Neural cell (in vitro differentiated cells): ENCODE measurements around the gene SHISA9. TPM values are rescaled to one million over a fixed set of nuclear protein-coding genes. Genes with fewer than 3 reads are reported as not detected.

Experiments
- H2AFZ ChIP-seq: fragments of 200-600, 300-800 bp; sonication (generic), shearing (Covaris generic); 2 replicates; pipeline ENCODE4 v1.6.0; 2014; ENCODE audit warnings: low read depth, mild to moderate bottlenecking, antibody characterized with exemption, low read length, moderate library complexity
- H3F3A ChIP-seq: fragments of 200-600 bp; shearing (Covaris generic); 2 replicates; pipeline ENCODE4 v1.6.1; 2016; ENCODE audit warnings: mild to moderate bottlenecking, moderate library complexity, mixed read lengths, antibody characterized with exemption, low read length; ENCODE audit not compliant: insufficient read depth, poor library complexity, severe bottlenecking
- H3K27ac ChIP-seq: fragments of 200-600, 300-800 bp; sonication (generic), shearing (Covaris generic); 2 replicates; pipeline ENCODE4 v1.5.1; 2014; ENCODE audit warnings: mild to moderate bottlenecking, low read length, moderate library complexity
- H3K27me3 ChIP-seq: fragments of 300-800, 200-600 bp; sonication (generic), shearing (Covaris generic); 2 replicates; pipeline ENCODE4 v1.6.0; 2014; ENCODE audit warnings: mild to moderate bottlenecking, low read depth, low read length, moderate library complexity; ENCODE audit not compliant: insufficient read depth
- H3K36me3 ChIP-seq: fragments of 300-800, 200-600 bp; sonication (generic), shearing (Covaris generic); 2 replicates; pipeline ENCODE4 v1.5.1; 2014; ENCODE audit warnings: mild to moderate bottlenecking, antibody characterized with exemption, low read length, moderate library complexity; ENCODE audit not compliant: insufficient read depth
- H3K4me2 ChIP-seq: fragments of 300-800, 200-600 bp; sonication (generic), shearing (Covaris generic); 2 replicates; pipeline ENCODE4 v1.6.0; 2014; ENCODE audit warnings: mild to moderate bottlenecking, low read length
- H3K4me3 ChIP-seq: fragments of 300-800, 200-600 bp; sonication (generic), shearing (Covaris generic); 2 replicates; pipeline ENCODE4 v1.5.1; 2014; ENCODE audit warnings: mild to moderate bottlenecking, low read length, moderate library complexity
- H3K79me2 ChIP-seq: fragments of 200-600 bp; shearing (Covaris generic); replicated peaks from 2 replicates; pipeline ENCODE4 v1.6.0; 2014; ENCODE audit warnings: mild to moderate bottlenecking, low read length, moderate library complexity; ENCODE audit not compliant: insufficient read depth
- H3K9ac ChIP-seq: fragments of 300-800, 200-600 bp; sonication (generic), shearing (Covaris generic); 2 replicates; pipeline ENCODE4 v1.6.1; 2016; ENCODE audit warnings: mild to moderate bottlenecking, low read length, mixed read lengths
- H3K9me2 ChIP-seq: fragments of 200-600 bp; shearing (Covaris generic); 2 replicates; pipeline ENCODE4 v1.6.1; 2016; ENCODE audit warnings: mild to moderate bottlenecking, low read length, mixed read lengths; ENCODE audit not compliant: insufficient read depth
- H3K9me3 ChIP-seq: fragments of 200-600, 300-800 bp; sonication (generic), shearing (Covaris generic); 2 replicates; pipeline ENCODE4 v1.6.1; 2016; ENCODE audit warnings: mild to moderate bottlenecking, mixed run types, low read length, moderate library complexity, mixed read lengths
- H4K20me1 ChIP-seq: fragments of 200-600 bp; shearing (Covaris generic); 2 replicates; pipeline ENCODE4 v1.6.1; 2016; ENCODE audit warnings: mild to moderate bottlenecking, mixed run types; ENCODE audit not compliant: insufficient read depth
- CTCF ChIP-seq: fragments of 450-650 bp; IDR thresholded peaks from 2 replicates; pipeline ENCODE4 v1.5.1; 2014; ENCODE audit warnings: antibody characterized with exemption, mild to moderate bottlenecking, moderate library complexity; ENCODE audit not compliant: poor library complexity, severe bottlenecking
- EP300 ChIP-seq: fragments of 450-650 bp; conservative IDR thresholded peaks from 2 replicates; pipeline ENCODE4 v1.6.1; 2014; ENCODE audit warnings: antibody characterized with exemption, mild to moderate bottlenecking, moderate library complexity; ENCODE audit not compliant: poor library complexity, severe bottlenecking
- EZH2 ChIP-seq: fragments of 200-600, 300-800 bp; shearing (Covaris generic), sonication (generic); IDR thresholded peaks from 2 replicates; pipeline ENCODE4 v1.6.1; 2014; ENCODE audit warnings: antibody characterized with exemption, low read length, borderline replicate concordance, mild to moderate bottlenecking; ENCODE audit not compliant: insufficient read depth, poor library complexity, severe bottlenecking
- MXI1 ChIP-seq: fragments of 450-650 bp; conservative IDR thresholded peaks from 2 replicates; pipeline ENCODE4 v1.6.1; 2014; ENCODE audit warnings: antibody characterized with exemption, mild to moderate bottlenecking; ENCODE audit not compliant: poor library complexity, severe bottlenecking
- POLR2AphosphoS5 ChIP-seq: IDR thresholded peaks from 2 replicates; pipeline ENCODE4 v1.6.1; 2012
- RAD21 ChIP-seq: fragments of 450-650 bp; conservative IDR thresholded peaks from 2 replicates; pipeline ENCODE4 v1.6.1; 2014; ENCODE audit warnings: antibody characterized with exemption, mild to moderate bottlenecking, moderate library complexity
- REST ChIP-seq: IDR thresholded peaks from 2 replicates; pipeline ENCODE4 v1.6.1; 2012; ENCODE audit warnings: borderline replicate concordance
- SMC3 ChIP-seq: fragments of 450-650 bp; conservative IDR thresholded peaks from 2 replicates; pipeline ENCODE4 v1.6.1; 2014; ENCODE audit warnings: antibody characterized with exemption, mild to moderate bottlenecking, moderate library complexity; ENCODE audit not compliant: poor library complexity
- TAF1 ChIP-seq: IDR thresholded peaks from 2 replicates; pipeline ENCODE4 v1.6.1; 2012; ENCODE audit warnings: low read depth
- polyA plus RNA-seq: library from polyadenylated mRNA; depleted of rRNA; stranded (reverse); fragments of >200 nt; gene quantifications from 2 replicates; pipeline ENCODE4 v1.2.3, GENCODE V29; 2014

SHISA9 gene
- polyA plus RNA-seq, 1 donor from 2014 or later = 2.0 TPM

GRCh38 chr16:13098536-13098935 lies 197.1 kb downstream of the SHISA9 start:
- Histone ChIP-seq H3K4me2 (no peak overlapping the region), H3K79me2 (no peaks in the 10 kb centered on the region), H3K4me3 (no peak overlapping the region), H3K9me3 (no peaks in the 10 kb centered on the region), H3F3A (no peaks in the 10 kb centered on the region), H2AFZ (no peak overlapping the region), H4K20me1 (no peaks in the 10 kb centered on the region), H3K27me3 (no peaks in the 10 kb centered on the region), H3K27ac (no peak overlapping the region), H3K9me2 (no peaks in the 10 kb centered on the region), H3K36me3 (no peaks in the 10 kb centered on the region), H3K9ac (no peak overlapping the region)
- TF ChIP-seq EZH2 = no peak
- no peak for TF ChIP-seq CTCF
- TF ChIP-seq POLR2AphosphoS5 = no peak
- TF ChIP-seq EP300 = no peak
- TF ChIP-seq REST = no peak
- no peak for TF ChIP-seq TAF1
- TF ChIP-seq RAD21 = no peak
- no peak for TF ChIP-seq MXI1
- TF ChIP-seq SMC3 = no peak

- Histone ChIP-seq H4K20me1 (no peaks in the 10 kb centered on the region), H3K27me3 (no peaks in the 10 kb centered on the region), H3K4me2 (no peak overlapping the region), H3K79me2 (no peaks in the 10 kb centered on the region), H3K9me3 (no peaks in the 10 kb centered on the region), H3K36me3 (no peaks in the 10 kb centered on the region), H3K4me3 (no peak overlapping the region), H3K27ac (no peak overlapping the region), H2AFZ (no peak overlapping the region), H3F3A (no peaks in the 10 kb centered on the region), H3K9ac (no peak overlapping the region), H3K9me2 (no peaks in the 10 kb centered on the region)
- TF ChIP-seq SMC3 (no peak), POLR2AphosphoS5 (no peak), RAD21 (no peak), CTCF (no peak), TAF1 (no peak), MXI1 (no peak), EZH2 (no peak), REST (no peak), EP300 (no peak)
These were observed 198.4 kb downstream of the SHISA9 start for GRCh38 chr16:13099822-13100221.
